ENCODE results near the gene TSGA10. TPM values are rescaled to one million over a fixed set of nuclear protein-coding genes. Genes with fewer than 3 reads are reported as not detected.

Gene TSGA10
- total and polyA plus RNA-seq, 11 donors: 0.75 to 63.7 (median 2.8) TPM

GRCh38 chr2:99166218-99166617, 11.5 kb upstream of the TSGA10 start:
- H3K27me3 ChIP-seq: no peaks in the 10 kb centered on the region
- no peak for TF ChIP-seq CTCF (IDR thresholded peaks at IDR 0.05)
- TF ChIP-seq POLR2A (IDR thresholded peaks at IDR 0.05): no peak
- intact Hi-C loops (cut with DNase I): loop anchor here in 1 of 10 donors (10.0 kb wide), 1 partner anchor 319 kb away; no protein-coding TSS in a partner anchor
- peaks cover 0 to 97% (median 74%) of the 10 kb centered on the region in 9 donors for H3K36me3 ChIP-seq
- ATAC-seq (no peak), DNase-seq (no peak)
- H3K27ac ChIP-seq: no peak overlapping the region
- no peak overlapping the region for H3K4me3 ChIP-seq
- no peaks in the 10 kb centered on the region for H3K9me3 ChIP-seq
- 78 to 90% (median 86%) methylated on average over 5 of the region's 5 CpGs for WGBS, 4 donors
- no peaks in the 10 kb centered on the region for H3K4me1 ChIP-seq

- H3K4me1 ChIP-seq: peaks cover 0 to 18% (median 9%) of the 10 kb centered on the region in 12 donors
- ATAC-seq: no peak
- DNase-seq: no peak
- no peaks in the 10 kb centered on the region for H3K27me3 ChIP-seq
- no peaks in the 10 kb centered on the region for H3K9me3 ChIP-seq
- H3K4me3 ChIP-seq: no peak overlapping the region
- H3K27ac ChIP-seq: no peak overlapping the region
- no peak for TF ChIP-seq CTCF (IDR thresholded peaks at IDR 0.05)
- TF ChIP-seq POLR2A (IDR thresholded peaks at IDR 0.05): no peak
- peaks cover 0 to 83% (median 61%) of the 10 kb centered on the region in 9 donors for H3K36me3 ChIP-seq
- 85 to 93% (median 87%) methylated on average over 4 of the region's 4 CpGs for WGBS, 4 donors
- intact Hi-C loops (cut with DNase I): loop anchor here in 3 of 10 donors (10.0 kb wide), 2 partner anchors 175 to 335 kb away; partner anchors contain the start of genes EIF5B (in 2 of the 3), TXNDC9 (in 2 of the 3) and REV1 (in 1 of the 3)
Observed at GRCh38 chr2:99159594-99159993, 4.9 kb upstream of the TSGA10 start.

- TF ChIP-seq CTCF (IDR thresholded peaks at IDR 0.05) (no peak), POLR2A (IDR thresholded peaks at IDR 0.05) (no peak)
- ATAC-seq (no peak), DNase-seq (no peak)
- Histone ChIP-seq H3K9me3 (no peaks in the 10 kb centered on the region), H3K27me3 (no peaks in the 10 kb centered on the region), H3K27ac (no peak overlapping the region), H3K4me3 (no peak overlapping the region), H3K36me3 (peaks cover 0 to 73% (median 55%) of the 10 kb centered on the region in 9 donors), H3K4me1 (peaks cover 0 to 23% (median 15%) of the 10 kb centered on the region in 12 donors)
- WGBS, 4 donors: 93 to 96% (median 95%) methylated on average over 5 of the region's 5 CpGs
- intact Hi-C loops (cut with DNase I): loop anchor here in 3 of 10 donors (10.0 kb wide), 2 partner anchors 176 to 336 kb away; partner anchors contain the start of genes EIF5B (in 2 of the 3), TXNDC9 (in 2 of the 3) and REV1 (in 1 of the 3)
Observed at GRCh38 chr2:99158599-99158998, 3.9 kb upstream of the TSGA10 start.

- Histone ChIP-seq H3K27me3 (no peaks in the 10 kb centered on the region), H3K4me1 (peaks cover 0 to 27% (median 16%) of the 10 kb centered on the region in 12 donors), H3K27ac (no peak overlapping the region), H3K4me3 (no peak overlapping the region), H3K9me3 (no peaks in the 10 kb centered on the region), H3K36me3 (peaks cover 0 to 56% (median 42%) of the 10 kb centered on the region in 9 donors)
- WGBS, 4 donors: 74 to 84% (median 80%) methylated on average over 1 of the region's 1 CpG
- DNase-seq: no peak
- ATAC-seq: no peak
- intact Hi-C loops (cut with DNase I): loop anchor here in 3 of 10 donors (10.0 kb wide), 2 partner anchors 178 to 338 kb away; partner anchors contain the start of genes EIF5B (in 2 of the 3), TXNDC9 (in 2 of the 3) and REV1 (in 1 of the 3)
- no peak for TF ChIP-seq CTCF (IDR thresholded peaks at IDR 0.05)
- no peak for TF ChIP-seq POLR2A (IDR thresholded peaks at IDR 0.05)
Observed at GRCh38 chr2:99156891-99157290, 2.1 kb upstream of the TSGA10 start.
